GM11168 (cell line): ENCODE data around the gene CXXC5.

Source experiments
- in situ Hi-C: fragments of 300-500 bp; cut with MboI; formaldehyde crosslinking; loops from one replicate; pipeline ENCODE4 v1.12.0; 2022; ENCODE audit warnings: low sequenced_read_pairs; ENCODE audit not compliant: unreplicated experiment

Gene CXXC5

GRCh38 chr5:139663207-139664085 is 15.3 kb downstream of the CXXC5 start:
- in situ Hi-C loops, result no loop called here

GRCh38 chr5:139664086-139664693 is 16.0 kb downstream of the CXXC5 start:
- in situ Hi-C loops, result no loop called here

- in situ Hi-C loops, result no loop called here
These were observed 16.7 kb downstream of the CXXC5 start for GRCh38 chr5:139664727-139665351.

GRCh38 chr5:139665626-139666025 is 17.5 kb downstream of the CXXC5 start:
- in situ Hi-C loops, result no loop called here

- in situ Hi-C loops, result no loop called here
These were observed 18.4 kb downstream of the CXXC5 start for GRCh38 chr5:139666551-139666950.

GRCh38 chr5:139667001-139667729 is 19.0 kb downstream of the CXXC5 start:
- in situ Hi-C loops, result no loop called here

GRCh38 chr5:139667730-139668063 is 19.5 kb downstream of the CXXC5 start:
- in situ Hi-C loops, result no loop called here

- in situ Hi-C loops, result no loop called here
These were observed 20.1 kb downstream of the CXXC5 start for GRCh38 chr5:139668064-139668880.

- in situ Hi-C loops, result no loop called here
These were observed 20.9 kb downstream of the CXXC5 start for GRCh38 chr5:139668924-139669661.

GRCh38 chr5:139669662-139670368 is 21.7 kb downstream of the CXXC5 start:
- in situ Hi-C loops, result no loop called here

GRCh38 chr5:139670369-139671095 is 22.4 kb downstream of the CXXC5 start:
- in situ Hi-C loops, result no loop called here

- in situ Hi-C loops, result no loop called here
These were observed 23.1 kb downstream of the CXXC5 start for GRCh38 chr5:139671096-139671841.

- in situ Hi-C loops, result loop anchor here (5.0 kb wide), 1 partner anchor 43 kb away; no protein-coding TSS in a partner anchor
These were observed 27.1 kb downstream of the CXXC5 start for GRCh38 chr5:139675213-139675612.

GRCh38 chr5:139675825-139676224 is 27.7 kb downstream of the CXXC5 start:
- in situ Hi-C loops, result loop anchor here (5.0 kb wide), 1 partner anchor 44 kb away; no protein-coding TSS in a partner anchor

GRCh38 chr5:139676406-139676805 is 28.3 kb downstream of the CXXC5 start:
- in situ Hi-C loops, result loop anchor here (5.0 kb wide), 1 partner anchor 44 kb away; no protein-coding TSS in a partner anchor

GRCh38 chr5:139676951-139677735 is 29.0 kb downstream of the CXXC5 start:
- in situ Hi-C loops, result loop anchor here (5.0 kb wide), 1 partner anchor 45 kb away; no protein-coding TSS in a partner anchor
